22Rv1 (cell line): Measurements from ENCODE around the gene MOB2.

Experiments
- ZFX ChIP-seq: fragments of 450-650 bp; IDR thresholded peaks from 2 replicates; pipeline ENCODE4 v1.6.1; 2017; ENCODE audit warnings: antibody characterized with exemption, borderline replicate concordance
- TF ChIP-seq, protein P1 (sequence below): fragments of 450-650 bp; IDR thresholded peaks from 2 replicates; pipeline ENCODE4 v1.5.1; 2017; ENCODE audit warnings: mild to moderate bottlenecking

DNA sequence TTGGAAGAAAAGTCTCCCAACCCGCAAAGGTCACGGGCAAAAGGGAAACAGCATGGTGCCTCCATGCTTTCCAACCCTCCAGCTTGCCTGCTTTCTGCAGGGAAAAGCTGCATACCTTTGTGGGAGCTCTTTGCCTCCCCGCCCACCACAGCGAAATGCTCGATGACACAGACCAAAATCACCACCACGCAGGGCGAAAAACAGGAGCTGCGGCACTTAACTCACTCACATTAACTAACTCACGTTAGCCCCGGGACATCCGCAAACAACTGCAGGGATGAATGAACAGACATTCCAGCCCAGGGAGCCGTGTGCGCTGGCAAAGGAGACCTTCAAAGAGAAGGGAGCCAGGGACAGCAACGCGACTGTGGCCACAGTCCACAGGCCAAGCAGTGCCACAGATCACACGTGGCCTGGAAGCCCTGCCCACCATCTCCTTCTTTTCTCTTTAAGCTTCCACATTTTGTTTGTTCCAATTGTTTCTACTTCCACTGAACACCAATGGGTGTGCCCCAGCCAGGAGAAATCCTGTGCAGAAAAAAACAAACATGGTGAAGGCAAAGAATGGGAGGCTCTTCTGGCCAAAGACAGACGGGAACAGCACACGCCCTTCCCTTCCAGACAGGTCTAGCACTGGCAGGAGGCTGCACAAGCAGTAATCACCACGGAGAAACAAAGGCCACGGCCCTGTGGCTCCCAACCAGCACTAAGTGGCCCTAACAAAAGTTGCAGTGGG lies 46.2 kb upstream of the MOB2 start:
- TF ChIP-seq, protein P1, sequence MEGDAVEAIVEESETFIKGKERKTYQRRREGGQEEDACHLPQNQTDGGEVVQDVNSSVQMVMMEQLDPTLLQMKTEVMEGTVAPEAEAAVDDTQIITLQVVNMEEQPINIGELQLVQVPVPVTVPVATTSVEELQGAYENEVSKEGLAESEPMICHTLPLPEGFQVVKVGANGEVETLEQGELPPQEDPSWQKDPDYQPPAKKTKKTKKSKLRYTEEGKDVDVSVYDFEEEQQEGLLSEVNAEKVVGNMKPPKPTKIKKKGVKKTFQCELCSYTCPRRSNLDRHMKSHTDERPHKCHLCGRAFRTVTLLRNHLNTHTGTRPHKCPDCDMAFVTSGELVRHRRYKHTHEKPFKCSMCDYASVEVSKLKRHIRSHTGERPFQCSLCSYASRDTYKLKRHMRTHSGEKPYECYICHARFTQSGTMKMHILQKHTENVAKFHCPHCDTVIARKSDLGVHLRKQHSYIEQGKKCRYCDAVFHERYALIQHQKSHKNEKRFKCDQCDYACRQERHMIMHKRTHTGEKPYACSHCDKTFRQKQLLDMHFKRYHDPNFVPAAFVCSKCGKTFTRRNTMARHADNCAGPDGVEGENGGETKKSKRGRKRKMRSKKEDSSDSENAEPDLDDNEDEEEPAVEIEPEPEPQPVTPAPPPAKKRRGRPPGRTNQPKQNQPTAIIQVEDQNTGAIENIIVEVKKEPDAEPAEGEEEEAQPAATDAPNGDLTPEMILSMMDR: no peak
- no peak for TF ChIP-seq ZFX
